22Rv1 (cell line): ENCODE data around the gene SCAF11.

Experiments used
- CTCF ChIP-seq: fragments of 450-650 bp; IDR thresholded peaks from 2 replicates; pipeline ENCODE4 v1.5.1; 2017; ENCODE audit warnings: mild to moderate bottlenecking
- ZFX ChIP-seq: fragments of 450-650 bp; IDR thresholded peaks from 2 replicates; pipeline ENCODE4 v1.6.1; 2017; ENCODE audit warnings: antibody characterized with exemption, borderline replicate concordance

- TF ChIP-seq CTCF = no peak
- no peak for TF ChIP-seq ZFX
Observed at GRCh38 chr12:45959025-45959424, 31.3 kb downstream of the SCAF11 start.
